Nephron progenitor cell (in vitro differentiated cells): ENCODE measurements around the gene ATG9B.

Experiments
- DNase-seq: peaks from one replicate; pipeline ENCODE4 v3.0.0; 2021
- H3K27ac Mint-ChIP-seq: 2 replicates; pipeline ENCODE4 v1.8.0; 2021; ENCODE audit warnings: mild to moderate bottlenecking, moderate library complexity, mixed read lengths
- H3K27me3 Mint-ChIP-seq: 2 replicates; pipeline ENCODE4 v1.8.0; 2021; ENCODE audit warnings: mild to moderate bottlenecking, low read depth, mixed read lengths; ENCODE audit not compliant: poor library complexity
- H3K36me3 Mint-ChIP-seq: 2 replicates; pipeline ENCODE4 v1.8.0; 2021; ENCODE audit warnings: low read depth, mixed read lengths
- H3K4me1 Mint-ChIP-seq: 2 replicates; pipeline ENCODE4 v1.8.0; 2021; ENCODE audit warnings: mixed read lengths
- H3K4me3 Mint-ChIP-seq: 2 replicates; pipeline ENCODE4 v1.8.0; 2021; ENCODE audit warnings: mild to moderate bottlenecking, moderate library complexity, mixed read lengths
- H3K9me3 Mint-ChIP-seq: 2 replicates; pipeline ENCODE4 v1.8.0; 2021; ENCODE audit warnings: mild to moderate bottlenecking, moderate library complexity, mixed read lengths
- CTCF ChIP-seq: fragments of 200-600 bp; sonication (generic); IDR thresholded peaks from 2 replicates; pipeline ENCODE4 v1.5.0; 2021; ENCODE audit warnings: antibody characterized with exemption

The ATG9B gene

DNA sequence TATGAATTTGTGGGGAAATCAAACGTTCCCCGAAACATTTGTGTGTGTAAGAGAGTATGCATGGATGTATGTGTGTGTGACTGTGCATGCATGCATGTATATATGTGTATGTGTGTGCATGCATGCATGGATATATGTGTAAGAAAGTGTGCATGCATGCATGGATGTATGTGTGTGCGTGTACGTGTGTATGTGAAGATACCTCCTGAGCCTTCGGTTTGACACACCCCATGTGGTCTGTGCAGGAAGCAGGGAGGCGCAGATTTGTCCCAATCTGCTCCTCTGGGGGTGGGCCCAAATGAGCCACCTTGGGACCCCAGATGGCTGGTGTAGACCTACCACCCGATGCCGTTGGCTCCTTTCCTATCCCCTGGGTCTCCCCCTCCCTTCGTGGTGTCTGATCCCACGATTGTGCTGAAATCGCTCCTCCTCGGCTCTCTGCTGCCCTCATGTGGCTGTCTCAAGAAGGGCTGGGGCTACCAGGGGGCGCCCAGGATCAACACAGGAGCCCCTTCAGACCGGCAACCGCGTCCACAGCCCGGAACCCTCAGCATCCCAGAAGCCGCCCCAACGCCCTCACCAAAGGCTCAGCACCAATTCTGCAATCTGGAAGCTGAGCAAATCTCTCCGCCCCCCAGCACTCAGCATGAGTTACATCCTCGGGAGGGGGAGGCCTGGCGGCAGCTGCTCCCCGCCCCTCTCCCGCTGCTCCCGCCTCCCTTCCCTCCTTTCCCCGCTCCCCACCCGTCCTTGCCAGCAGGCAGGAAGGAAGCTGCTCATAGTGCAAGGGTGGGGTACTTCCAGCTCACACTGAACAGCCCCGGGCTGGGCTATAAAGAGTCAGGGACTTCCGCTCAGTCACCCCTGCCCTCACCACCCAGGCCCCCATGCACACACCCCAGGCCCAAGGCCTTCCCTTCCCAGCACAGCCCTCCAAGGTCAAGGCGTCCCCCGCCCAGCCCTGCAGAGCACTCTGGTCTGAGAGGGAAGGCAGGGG is 35.8 kb downstream of the ATG9B start:
- H3K27me3 Mint-ChIP-seq, result peaks cover 34% of the 10 kb centered on the region
- H3K4me3 Mint-ChIP-seq, result peak overlapping the region; percentile 70
- DNase-seq, result peak; percentile 91
- peak; percentile 91 for TF ChIP-seq CTCF
- H3K36me3 Mint-ChIP-seq, result no peaks in the 10 kb centered on the region
- H3K27ac Mint-ChIP-seq, result peak overlapping the region; percentile 19
- H3K4me1 Mint-ChIP-seq, result peaks cover 49% of the 10 kb centered on the region
- H3K9me3 Mint-ChIP-seq, result peaks cover 11% of the 10 kb centered on the region

GRCh38 chr7:150986556-150986955 is 37.7 kb downstream of the ATG9B start:
- no peak for TF ChIP-seq CTCF
- Mint-ChIP-seq H3K4me3 (no peak overlapping the region), H3K27ac (no peak overlapping the region), H3K4me1 (peaks cover 42% of the 10 kb centered on the region), H3K9me3 (peaks cover 11% of the 10 kb centered on the region), H3K36me3 (no peaks in the 10 kb centered on the region), H3K27me3 (peaks cover 46% of the 10 kb centered on the region)
- DNase-seq, result no peak

DNA sequence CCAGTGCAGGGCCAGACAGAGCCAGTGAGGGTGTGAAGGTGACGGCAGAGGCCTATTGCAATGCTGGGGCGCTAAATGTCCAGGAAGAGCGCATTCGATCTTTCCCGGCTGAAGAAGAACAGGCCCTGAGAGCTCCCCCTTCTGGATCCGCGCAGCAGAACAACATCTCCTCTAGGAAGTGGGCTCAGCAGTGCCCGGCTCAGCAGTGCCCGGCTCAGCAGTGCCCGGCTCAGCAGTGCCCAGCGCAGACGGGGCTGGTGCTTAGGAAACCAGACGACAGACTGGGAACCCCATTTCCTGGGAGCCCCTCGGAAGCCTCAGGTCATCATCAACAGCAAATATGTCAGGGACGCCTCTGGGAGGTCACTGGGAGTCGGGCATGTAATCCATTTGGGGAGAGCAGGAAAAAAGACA is 38.2 kb downstream of the ATG9B start:
- H3K4me3 Mint-ChIP-seq, result no peak overlapping the region
- H3K4me1 Mint-ChIP-seq, result peaks cover 46% of the 10 kb centered on the region
- H3K27ac Mint-ChIP-seq, result no peak overlapping the region
- H3K27me3 Mint-ChIP-seq, result peaks cover 47% of the 10 kb centered on the region
- peaks cover 10% of the 10 kb centered on the region for H3K9me3 Mint-ChIP-seq
- H3K36me3 Mint-ChIP-seq, result no peaks in the 10 kb centered on the region
- peak; percentile 75 for TF ChIP-seq CTCF
- peak; percentile 78 for DNase-seq

- peaks cover 55% of the 10 kb centered on the region for H3K4me1 Mint-ChIP-seq
- DNase-seq, result peak; percentile 76
- no peak overlapping the region for H3K27ac Mint-ChIP-seq
- H3K4me3 Mint-ChIP-seq, result no peak overlapping the region
- H3K9me3 Mint-ChIP-seq, result no peaks in the 10 kb centered on the region
- TF ChIP-seq CTCF, result no peak
- no peaks in the 10 kb centered on the region for H3K36me3 Mint-ChIP-seq
- H3K27me3 Mint-ChIP-seq, result peaks cover 47% of the 10 kb centered on the region
These were observed 40.4 kb downstream of the ATG9B start for GRCh38 chr7:150983893-150984368.

DNA sequence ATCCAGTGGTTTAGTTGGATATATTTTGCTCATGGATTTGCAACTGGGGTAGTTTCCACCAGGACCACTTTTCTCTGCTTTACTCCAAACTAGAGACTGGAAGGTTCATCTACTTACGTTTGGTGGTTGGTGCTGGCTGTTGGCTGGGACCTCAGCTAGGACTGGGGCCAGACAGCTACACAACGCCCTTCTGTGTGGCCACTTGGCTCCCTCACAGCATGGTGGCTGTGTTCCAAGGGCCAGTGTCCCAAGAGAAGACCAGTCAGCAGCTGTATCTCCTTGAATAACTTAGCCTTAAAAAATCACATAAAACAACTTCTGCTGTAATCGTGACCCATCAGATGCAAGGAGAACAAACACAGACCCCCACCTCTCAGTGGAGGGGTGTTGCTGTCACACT is 41.9 kb downstream of the ATG9B start:
- TF ChIP-seq CTCF, result no peak
- DNase-seq, result no peak
- Mint-ChIP-seq H3K36me3 (no peaks in the 10 kb centered on the region), H3K4me1 (peaks cover 48% of the 10 kb centered on the region), H3K27me3 (peaks cover 45% of the 10 kb centered on the region), H3K27ac (no peak overlapping the region), H3K4me3 (no peak overlapping the region), H3K9me3 (no peaks in the 10 kb centered on the region)
